Natural killer cell (primary cell): ENCODE measurements around the gene TMEM38A. TPM values are rescaled to one million over a fixed set of nuclear protein-coding genes. Genes with fewer than 3 reads are reported as not detected.

Source experiments
- ATAC-seq, 3 donors: fragments of 150-1000 bp in 2 of 3; fragments of 200-7000 bp in 1 of 3; cut with Tn5 transposase; 1 replicate in 1 of 3; 2 replicates in 2 of 3; pipeline ENCODE4 v1.10.0; 2021; ENCODE audit warnings: mild to moderate bottlenecking in 2 of 3, moderate library complexity in 2 of 3
- DNase-seq, 2 donors: peaks; one replicate each; pipeline versions ENCODE4 v3.0.0 to v3.0.0-alpha.2; 2013 to 2021; ENCODE audit warnings: mixed read lengths in 1 of 2
- H3K27ac ChIP-seq: one replicate; pipeline ENCODE4 v1.5.1; 2013; ENCODE audit warnings: mild to moderate bottlenecking, low read length
- H3K27me3 ChIP-seq: one replicate; pipeline ENCODE4 v1.6.1; 2013; ENCODE audit warnings: low read length; ENCODE audit not compliant: control insufficient read depth, insufficient read depth
- H3K36me3 ChIP-seq: one replicate; pipeline ENCODE4 v1.6.1; 2013; ENCODE audit warnings: low read length; ENCODE audit not compliant: control insufficient read depth, insufficient read depth
- H3K4me1 ChIP-seq: one replicate; pipeline ENCODE4 v1.6.1; 2013; ENCODE audit warnings: low read length; ENCODE audit not compliant: control insufficient read depth, insufficient read depth
- H3K4me3 ChIP-seq: one replicate; pipeline ENCODE4 v1.5.1; 2013; ENCODE audit warnings: low read length
- H3K9me3 ChIP-seq: one replicate; pipeline ENCODE4 v1.6.1; 2013; ENCODE audit warnings: low read length; ENCODE audit not compliant: control insufficient read depth, insufficient read depth
- H3K27ac Mint-ChIP-seq, 2 donors: one replicate each; pipeline ENCODE4 v1.8.0; 2022; ENCODE audit warnings: mild to moderate bottlenecking in 2 of 2, mixed read lengths in 2 of 2, moderate library complexity in 1 of 2
- H3K27me3 Mint-ChIP-seq, 2 donors: one replicate each; pipeline ENCODE4 v1.8.0; 2022; ENCODE audit warnings: low read depth in 2 of 2, mixed read lengths in 2 of 2
- H3K36me3 Mint-ChIP-seq: one replicate; pipeline ENCODE4 v1.8.0; 2022; ENCODE audit warnings: mixed read lengths
- H3K4me1 Mint-ChIP-seq, 2 donors: one replicate each; pipeline ENCODE4 v1.8.0; 2022; ENCODE audit warnings: mixed read lengths in 2 of 2
- H3K4me3 Mint-ChIP-seq: one replicate; pipeline ENCODE4 v1.8.0; 2022; ENCODE audit warnings: mild to moderate bottlenecking, moderate library complexity, mixed read lengths
- H3K9me3 Mint-ChIP-seq, 2 donors: one replicate each; pipeline ENCODE4 v1.8.0; 2022; ENCODE audit warnings: mixed read lengths in 2 of 2
- CTCF ChIP-seq: fragments of 200-600 bp; IDR thresholded peaks from one replicate; pipeline ENCODE4 v1.8.0; 2022; ENCODE audit warnings: antibody characterized with exemption
- WGBS: methylation state at CpG from one replicate; pipeline ENCODE4 v1.1.7; 2013; ENCODE audit warnings: missing lambda C conversion rate; ENCODE audit not compliant: insufficient coverage; 5-methylcytosine and 5-hydroxymethylcytosine counted together
- intact Hi-C: fragments of 100-400 bp; cut with micrococcal nuclease; formaldehyde crosslinking; loops from one replicate; pipeline ENCODE4 v1.14.2; 2022
- total RNA-seq, 4 donors: library from RNA; stranded (reverse); fragments of 120-200 nt in 1 of 4; gene quantifications; one replicate each; pipeline versions ENCODE4 v1.2.3 to v1.2.4, GENCODE V29; 2013 to 2022

TMEM38A gene
- total RNA-seq, 3 donors from 2014 or later (not counting 1 experiment from before 2014, with no cell fraction given): 0.29 to 2.2 (median 0.89) TPM

GRCh38 chr19:16652854-16653253 lies 8.1 kb upstream of the TMEM38A start:
- Mint-ChIP-seq H3K4me1 (peaks cover 17 to 37% of the 10 kb centered on the region in 2 donors), H3K4me3 (no peak overlapping the region), H3K27me3 (no peaks in the 10 kb centered on the region), H3K9me3 (no peaks in the 10 kb centered on the region), H3K36me3 (peaks cover 18% of the 10 kb centered on the region), H3K27ac (no peak overlapping the region)
- no peak overlapping the region for H3K27ac ChIP-seq
- H3K4me1 ChIP-seq: no peaks in the 10 kb centered on the region
- ATAC-seq (no peak), DNase-seq (no peak)
- no peak for TF ChIP-seq CTCF
- intact Hi-C loops: no loop called here
- H3K9me3 ChIP-seq: no peaks in the 10 kb centered on the region
- peaks cover 61% of the 10 kb centered on the region for H3K36me3 ChIP-seq
- H3K4me3 ChIP-seq: no peak overlapping the region
- 96% methylated on average over 7 of the region's 7 CpGs for WGBS
- no peaks in the 10 kb centered on the region for H3K27me3 ChIP-seq

- Mint-ChIP-seq H3K4me3 (no peak overlapping the region), H3K4me1 (peaks cover 28 to 45% of the 10 kb centered on the region in 2 donors), H3K9me3 (no peaks in the 10 kb centered on the region), H3K27me3 (no peaks in the 10 kb centered on the region), H3K36me3 (peaks cover 18% of the 10 kb centered on the region), H3K27ac (no peak overlapping the region)
- no peak overlapping the region for H3K27ac ChIP-seq
- H3K27me3 ChIP-seq: no peaks in the 10 kb centered on the region
- TF ChIP-seq CTCF: no peak
- no peak overlapping the region for H3K4me3 ChIP-seq
- peak in 1 of 2 donors; percentile 21 for DNase-seq
- peak in 1 of 3 donors; percentile 28 for ATAC-seq
- H3K4me1 ChIP-seq: peaks cover 7% of the 10 kb centered on the region
- H3K36me3 ChIP-seq: peaks cover 68% of the 10 kb centered on the region
- WGBS: 94% methylated on average over 3 of the region's 3 CpGs
- intact Hi-C loops: no loop called here
- no peaks in the 10 kb centered on the region for H3K9me3 ChIP-seq
These were observed 6.8 kb upstream of the TMEM38A start for GRCh38 chr19:16654140-16654539.

- H3K4me1 ChIP-seq: peaks cover 11% of the 10 kb centered on the region
- peaks cover 68% of the 10 kb centered on the region for H3K36me3 ChIP-seq
- H3K36me3 Mint-ChIP-seq: peaks cover 18% of the 10 kb centered on the region
- 80% methylated on average over 3 of the region's 3 CpGs for WGBS
- peak overlapping the region in 1 of 2 donors; percentile 48 for H3K27ac Mint-ChIP-seq
- no peak for DNase-seq
- no peaks in the 10 kb centered on the region for H3K27me3 ChIP-seq
- TF ChIP-seq CTCF: no peak
- H3K4me3 ChIP-seq: no peak overlapping the region
- H3K27ac ChIP-seq: no peak overlapping the region
- peak in 1 of 3 donors; percentile 11 for ATAC-seq
- intact Hi-C loops: no loop called here
- H3K27me3 Mint-ChIP-seq: no peaks in the 10 kb centered on the region
- peaks cover 32 to 43% of the 10 kb centered on the region in 2 donors for H3K4me1 Mint-ChIP-seq
- no peaks in the 10 kb centered on the region for H3K9me3 ChIP-seq
- no peak overlapping the region for H3K4me3 Mint-ChIP-seq
- no peaks in the 10 kb centered on the region for H3K9me3 Mint-ChIP-seq
These were observed 6.3 kb upstream of the TMEM38A start for GRCh38 chr19:16654627-16655026.

- H3K27ac ChIP-seq: no peak overlapping the region
- 94% methylated on average over 11 of the region's 11 CpGs for WGBS
- no peaks in the 10 kb centered on the region for H3K27me3 ChIP-seq
- peaks cover 17% of the 10 kb centered on the region for H3K4me1 ChIP-seq
- Mint-ChIP-seq H3K27me3 (no peaks in the 10 kb centered on the region), H3K9me3 (no peaks in the 10 kb centered on the region), H3K4me3 (no peak overlapping the region), H3K4me1 (peaks cover 38 to 40% of the 10 kb centered on the region in 2 donors), H3K27ac (no peak overlapping the region), H3K36me3 (peaks cover 18% of the 10 kb centered on the region)
- TF ChIP-seq CTCF: no peak
- H3K4me3 ChIP-seq: no peak overlapping the region
- ATAC-seq (no peak), DNase-seq (no peak)
- no peaks in the 10 kb centered on the region for H3K9me3 ChIP-seq
- intact Hi-C loops: no loop called here
- peaks cover 62% of the 10 kb centered on the region for H3K36me3 ChIP-seq
These were observed 5.2 kb upstream of the TMEM38A start for GRCh38 chr19:16655727-16656126.
